Endothelial cell of umbilical vein (primary cell): ENCODE data around the gene DMRT3. TPM values are rescaled to one million over a fixed set of nuclear protein-coding genes. Genes with fewer than 3 reads are reported as not detected.
A peak's percentile ranks its signal among the peaks of the same experiment; 100 is the strongest.

Experiments used
- BruUV-seq: library from RNA; stranded (reverse); fragments of 400-500 nt; replicated peaks from 2 replicates; lab custom pipeline; 2021; lab: Mats Ljungman, UMichigan
- CTCF ChIA-PET: fragments of 300-600, 350-600 bp; sonication (Branson Sonifier 250); formaldehyde crosslinking; loops from one replicate; lab custom pipeline; 2021; ENCODE audit warnings: antibody characterized with exemption, inconsistent platforms; lab: Charles Lee
- POLR2A ChIA-PET: fragments of 300-600, 350-600 bp; sonication (Branson Sonifier 250); formaldehyde crosslinking; loops from one replicate; lab custom pipeline; 2021; ENCODE audit warnings: antibody characterized with exemption, inconsistent platforms; lab: Charles Lee
- DNase-seq: peaks from one replicate; pipeline ENCODE4 v3.0.0-alpha.2; 2011; ENCODE audit warnings: low read depth, low spot score
- FAIRE-seq: peaks from 2 replicates; lab custom pipeline; 2011; peaks lifted over from hg19 to GRCh38; lab: Jason Lieb, UNC
- H2AFZ ChIP-seq: 2 replicates; pipeline ENCODE4 v1.6.0; 2012; ENCODE audit warnings: low read depth, low read length, control low read depth, inconsistent platforms
- H3K27ac ChIP-seq: 2 replicates; pipeline ENCODE4 v1.5.1; 2011; ENCODE audit warnings: low read depth, mild to moderate bottlenecking, control low read depth, low read length, moderate library complexity; ENCODE audit not compliant: insufficient read depth
- H3K27me3 ChIP-seq, 2 experiments: 2 replicates each; pipeline versions ENCODE4 v1.6.0 to v1.6.1; 2011; ENCODE audit warnings: low read length in 2 of 2, mixed read lengths in 1 of 2; ENCODE audit not compliant: control insufficient read depth in 2 of 2, insufficient read depth in 2 of 2
- H3K36me3 ChIP-seq, 2 experiments: 2 replicates in 1 of 2; 3 replicates in 1 of 2; pipeline ENCODE4 v1.5.1; 2011; ENCODE audit warnings: low read length in 2 of 2, mild to moderate bottlenecking in 1 of 2, moderate library complexity in 1 of 2; ENCODE audit not compliant: control insufficient read depth in 2 of 2, insufficient read depth in 2 of 2; ENCODE audit errors: extremely low read depth in 1 of 2
- H3K4me1 ChIP-seq: 3 replicates; pipeline ENCODE4 v1.5.1; 2011; ENCODE audit warnings: mild to moderate bottlenecking, low read length; ENCODE audit not compliant: control insufficient read depth, insufficient read depth; ENCODE audit errors: extremely low read depth
- H3K4me2 ChIP-seq: 2 replicates; pipeline ENCODE4 v1.6.1; 2011; ENCODE audit warnings: low read length, control low read depth, mixed read lengths; ENCODE audit not compliant: insufficient read depth
- H3K4me3 ChIP-seq, 3 experiments: fragments of 200-600 bp in 1 of 3; sonication (generic), shearing (Covaris generic) in 1 of 3; replicated peaks in 1 of 3; 2 replicates each; pipeline ENCODE4 v1.5.1; 2011 to 2016; ENCODE audit warnings: control low read depth in 3 of 3, low read length in 3 of 3, mild to moderate bottlenecking in 2 of 3, inconsistent platforms in 1 of 3, low read depth in 1 of 3, moderate library complexity in 1 of 3; ENCODE audit not compliant: insufficient read depth in 1 of 3
- H3K79me2 ChIP-seq: 2 replicates; pipeline ENCODE4 v1.6.0; 2012; ENCODE audit warnings: low read length, inconsistent platforms; ENCODE audit not compliant: control insufficient read depth, insufficient read depth
- H3K9ac ChIP-seq: replicated peaks from 2 replicates; pipeline ENCODE3; 2011; ENCODE audit warnings: low read length, control low read depth; ENCODE audit not compliant: insufficient read depth; ENCODE audit errors: extremely low read depth
- H3K9me1 ChIP-seq: replicated peaks from 3 replicates; pipeline ENCODE4 v1.6.0; 2011; ENCODE audit warnings: mild to moderate bottlenecking, low read length; ENCODE audit not compliant: control insufficient read depth, insufficient read depth; ENCODE audit errors: extremely low read depth
- H3K9me3 ChIP-seq: replicated peaks from 2 replicates; pipeline ENCODE4 v1.5.1; 2012; ENCODE audit warnings: low read length, inconsistent platforms; ENCODE audit not compliant: control insufficient read depth, insufficient read depth
- H4K20me1 ChIP-seq: replicated peaks from 2 replicates; pipeline ENCODE3; 2011; ENCODE audit warnings: mild to moderate bottlenecking, low read length; ENCODE audit not compliant: control insufficient read depth, insufficient read depth; ENCODE audit errors: extremely low read depth
- EZH2 ChIP-seq: IDR thresholded peaks from 2 replicates; pipeline ENCODE4 v1.6.1; 2012; ENCODE audit warnings: borderline replicate concordance, low read depth, mild to moderate bottlenecking, moderate library complexity, low read length, inconsistent platforms; ENCODE audit not compliant: severe bottlenecking
- POLR2A ChIP-seq: IDR thresholded peaks from 2 replicates; pipeline ENCODE4 v1.6.1; 2012; ENCODE audit warnings: low read depth, mild to moderate bottlenecking, control low read depth, low read length
- dilution Hi-C: fragments of 300-500 bp; cut with MboI; formaldehyde crosslinking; loops from one replicate; pipeline ENCODE4 v1.15.0; 2019; ENCODE audit warnings: low sequenced_read_pairs; ENCODE audit not compliant: extremely low pct_ligation_motif_present
- intact Hi-C: fragments of 100-400 bp; cut with micrococcal nuclease; formaldehyde crosslinking; loops from one replicate; pipeline ENCODE4 v1.10.0; 2022
- polyA plus RNA-seq, 4 experiments: library from polyadenylated mRNA; depleted of rRNA in 3 of 4; stranded (reverse) in 3 of 4; unstranded in 1 of 4; fragments of >200 nt; gene quantifications; 2 replicates each; pipeline versions ENCODE4 v1.2.1 to v1.2.3, GENCODE V29; 2011 to 2012; ENCODE audit warnings: missing spikeins in 1 of 4
- total RNA-seq: library from RNA; stranded (reverse); gene quantifications from 2 replicates; pipeline ENCODE4 v1.2.3, GENCODE V29; 2021
- TF ChIP-seq, protein P1 (sequence below): IDR thresholded peaks from 2 replicates; pipeline ENCODE4 v1.6.1; 2011; ENCODE audit not compliant: insufficient read depth, insufficient read length

Gene DMRT3
- total and polyA plus RNA-seq, 2 donors (not counting 3 experiments of a cell fraction or from before 2014, with no cell fraction given) = not detected

DNA sequence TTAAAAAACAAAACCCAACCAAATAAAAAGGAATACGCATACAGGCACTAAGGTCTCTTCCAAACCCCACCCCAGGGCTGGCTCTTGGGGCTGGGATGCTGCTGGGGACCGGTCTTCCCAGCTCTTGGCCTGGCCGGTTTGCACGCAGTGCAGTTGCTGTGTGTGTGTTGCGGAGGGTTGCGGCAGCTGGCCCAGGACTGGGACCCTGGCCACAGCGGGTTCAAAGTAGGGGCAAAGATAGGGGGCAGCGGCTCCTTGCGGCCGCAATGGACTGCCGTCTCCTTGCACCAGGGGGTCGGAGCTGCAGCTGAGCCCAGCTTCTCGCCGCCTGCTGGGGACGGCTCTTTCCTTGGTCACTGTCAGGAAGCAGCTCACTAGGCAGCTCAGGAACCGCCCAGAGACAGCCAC, 5.0 kb downstream of the DMRT3 start:
- Histone ChIP-seq H3K9me3 (no peaks in the 10 kb centered on the region), H3K79me2 (no peaks in the 10 kb centered on the region), H3K4me1 (no peaks in the 10 kb centered on the region), H3K27ac (no peak overlapping the region), H3K27me3 (peaks cover 50 to 68% of the 10 kb centered on the region in 2 experiments), H3K4me2 (no peak overlapping the region), H3K9me1 (no peaks in the 10 kb centered on the region), H3K9ac (no peak overlapping the region), H3K4me3 (no peak overlapping the region), H4K20me1 (no peaks in the 10 kb centered on the region), H3K36me3 (no peaks in the 10 kb centered on the region), H2AFZ (no peak overlapping the region)
- BruUV-seq = no TSS peak
- TF ChIP-seq EZH2 (peak; percentile 59), POLR2A (no peak)
- TF ChIP-seq, protein P1, sequence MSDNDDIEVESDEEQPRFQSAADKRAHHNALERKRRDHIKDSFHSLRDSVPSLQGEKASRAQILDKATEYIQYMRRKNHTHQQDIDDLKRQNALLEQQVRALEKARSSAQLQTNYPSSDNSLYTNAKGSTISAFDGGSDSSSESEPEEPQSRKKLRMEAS = no peak
- intact Hi-C loops (no loop called here), dilution Hi-C loops (no loop called here)
- ChIA-PET CTCF (interaction anchor here (2.0 to 2.5 kb wide), 2 partner anchors 24 to 28 kb away, joined by 9 to 10 read pairs; no protein-coding TSS in a partner anchor), POLR2A (no interaction called here)
- DNase-seq (no peak), FAIRE-seq (no peak)

- Histone ChIP-seq H3K36me3 (no peaks in the 10 kb centered on the region), H3K27ac (no peak overlapping the region), H3K4me1 (no peaks in the 10 kb centered on the region), H3K9ac (no peak overlapping the region), H3K9me3 (no peaks in the 10 kb centered on the region), H3K4me3 (no peak overlapping the region), H3K27me3 (peaks cover 40 to 58% of the 10 kb centered on the region in 2 experiments), H4K20me1 (no peaks in the 10 kb centered on the region), H2AFZ (no peak overlapping the region), H3K79me2 (no peaks in the 10 kb centered on the region), H3K4me2 (no peak overlapping the region), H3K9me1 (no peaks in the 10 kb centered on the region)
- DNase-seq (no peak), FAIRE-seq (no peak)
- dilution Hi-C loops = no loop called here
- CTCF ChIA-PET = interaction anchor here (2.5 kb wide), 1 partner anchor 22 kb away, joined by 10 read pairs; no protein-coding TSS in a partner anchor
- intact Hi-C loops = no loop called here
- no TSS peak for BruUV-seq
- POLR2A ChIA-PET = interaction anchor here (0.6 kb wide), 1 partner anchor 509 kb away, joined by 4 read pairs; no protein-coding TSS in a partner anchor
- no peak for TF ChIP-seq POLR2A
Observed at GRCh38 chr9:982394-983230, 6.2 kb downstream of the DMRT3 start.
